Endodermal cell (in vitro differentiated cells): ENCODE data around the gene ZBTB7C. TPM values are rescaled to one million over a fixed set of nuclear protein-coding genes. Genes with fewer than 3 reads are reported as not detected.
A peak's percentile ranks its signal among the peaks of the same experiment; 100 is the strongest.

Experiments
- DNase-seq: peaks from one replicate; pipeline ENCODE4 v3.0.0-alpha.2; 2017
- H3K27ac ChIP-seq: 2 replicates; pipeline ENCODE4 v1.5.1; 2013; ENCODE audit warnings: mild to moderate bottlenecking, low read depth, low read length, moderate library complexity
- H3K27me3 ChIP-seq: 2 replicates; pipeline ENCODE4 v1.6.1; 2013; ENCODE audit warnings: mild to moderate bottlenecking, low read length, moderate library complexity; ENCODE audit not compliant: insufficient read depth, control insufficient read depth, poor library complexity, severe bottlenecking
- H3K36me3 ChIP-seq: 2 replicates; pipeline ENCODE4 v1.7.0; 2013; ENCODE audit warnings: mild to moderate bottlenecking, low read length, moderate library complexity; ENCODE audit not compliant: control insufficient read depth, insufficient read depth
- H3K4me1 ChIP-seq: one replicate; pipeline ENCODE4 v1.7.0; 2013; ENCODE audit warnings: low read length; ENCODE audit not compliant: control insufficient read depth, insufficient read depth
- H3K4me3 ChIP-seq: 2 replicates; pipeline ENCODE4 v1.5.1; 2013; ENCODE audit warnings: mild to moderate bottlenecking, low read length, moderate library complexity
- H3K9ac ChIP-seq: 2 replicates; pipeline ENCODE4 v1.6.1; 2013; ENCODE audit warnings: mild to moderate bottlenecking, low read length, moderate library complexity; ENCODE audit not compliant: poor library complexity, severe bottlenecking; ENCODE audit errors: extremely low read depth
- H3K9me3 ChIP-seq: 2 replicates; pipeline ENCODE4 v1.6.1; 2013; ENCODE audit warnings: mild to moderate bottlenecking, low read length, moderate library complexity; ENCODE audit not compliant: control insufficient read depth
- H3K27ac Mint-ChIP-seq: 2 replicates; pipeline ENCODE4 v1.8.0; 2020; ENCODE audit warnings: mixed read lengths
- H3K27me3 Mint-ChIP-seq: 2 replicates; pipeline ENCODE4 v1.8.0; 2021; ENCODE audit warnings: mild to moderate bottlenecking, mixed read lengths; ENCODE audit not compliant: insufficient read depth
- H3K36me3 Mint-ChIP-seq: 2 replicates; pipeline ENCODE4 v1.8.0; 2020; ENCODE audit warnings: low read depth, mixed read lengths
- H3K4me1 Mint-ChIP-seq: 2 replicates; pipeline ENCODE4 v1.8.0; 2020; ENCODE audit warnings: mixed read lengths
- H3K4me3 Mint-ChIP-seq: 2 replicates; pipeline ENCODE4 v1.8.0; 2020; ENCODE audit warnings: mild to moderate bottlenecking, moderate library complexity, mixed read lengths
- H3K9me3 Mint-ChIP-seq: 2 replicates; pipeline ENCODE4 v1.8.0; 2020; ENCODE audit warnings: mild to moderate bottlenecking, mixed read lengths
- WGBS, 2 experiments: methylation state at CpG; one replicate each; pipeline versions ENCODE4 v1.1.5 to v1.1.7; 2013; ENCODE audit warnings: missing lambda C conversion rate in 2 of 2, mixed read lengths in 1 of 2; ENCODE audit not compliant: insufficient coverage in 1 of 2, insufficient read length in 1 of 2; 5-methylcytosine and 5-hydroxymethylcytosine counted together
- total RNA-seq, 2 donors: library from RNA; stranded (reverse); fragmentation: NEBNext Ultra II Directional in 1 of 2; extraction: Animal tissue kit (Norgen Biotek cat#: 25700) in 1 of 2; gene quantifications; 2 replicates in 1 of 2; 3 replicates in 1 of 2; pipeline ENCODE4 v1.2.1, GENCODE V29; 2021
- TF ChIP-seq, protein P1 (sequence below): fragments of 200-600 bp; sonication (generic); conservative IDR thresholded peaks from 2 replicates; pipeline ENCODE4 v1.5.0; 2021; ENCODE audit warnings: antibody characterized with exemption, mild to moderate bottlenecking

ZBTB7C gene
- total RNA-seq, 2 donors from 2014 or later = 0.31 to 0.62 TPM

DNA sequence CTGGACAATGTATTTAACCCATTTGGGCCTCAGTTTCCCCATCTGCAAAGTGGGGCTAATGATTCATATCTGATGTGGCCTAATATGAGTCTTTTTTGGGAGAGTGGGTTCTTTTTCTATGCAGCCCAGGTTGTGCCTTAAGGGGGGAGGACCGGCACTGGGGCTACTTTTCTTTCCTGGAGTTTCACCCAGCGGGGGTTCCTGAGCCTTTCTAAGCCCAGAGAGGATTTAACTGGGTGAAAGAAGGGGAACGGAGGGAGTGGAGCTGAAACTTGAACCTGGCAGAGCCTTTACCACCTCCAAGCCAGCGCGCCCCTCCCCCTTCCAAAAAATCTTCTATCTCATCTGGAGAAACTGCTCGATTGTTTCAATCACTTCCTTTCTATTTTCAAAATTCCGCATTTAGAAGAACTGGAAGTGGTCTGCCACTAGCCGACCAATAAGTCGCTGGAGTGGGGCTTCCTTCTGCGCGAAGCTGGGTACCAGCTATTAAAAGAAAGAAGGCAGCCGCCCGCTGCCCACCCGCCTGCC lies 273.7 kb downstream of the ZBTB7C start:
- WGBS, 2 experiments = 17 to 24% methylated on average over 5 to 13 of the region's 14 CpGs
- Histone ChIP-seq H3K9me3 (no peaks in the 10 kb centered on the region), H3K9ac (no peak overlapping the region), H3K27ac (no peak overlapping the region), H3K27me3 (peaks cover 77% of the 10 kb centered on the region), H3K36me3 (no peaks in the 10 kb centered on the region), H3K4me1 (no peaks in the 10 kb centered on the region), H3K4me3 (peak overlapping the region; percentile 78)
- Mint-ChIP-seq H3K27ac (no peak overlapping the region), H3K9me3 (no peaks in the 10 kb centered on the region), H3K36me3 (no peaks in the 10 kb centered on the region), H3K4me1 (peaks cover 23% of the 10 kb centered on the region), H3K4me3 (peak overlapping the region; percentile 56), H3K27me3 (peaks cover 66% of the 10 kb centered on the region)
- no peak for DNase-seq
- TF ChIP-seq, protein P1, sequence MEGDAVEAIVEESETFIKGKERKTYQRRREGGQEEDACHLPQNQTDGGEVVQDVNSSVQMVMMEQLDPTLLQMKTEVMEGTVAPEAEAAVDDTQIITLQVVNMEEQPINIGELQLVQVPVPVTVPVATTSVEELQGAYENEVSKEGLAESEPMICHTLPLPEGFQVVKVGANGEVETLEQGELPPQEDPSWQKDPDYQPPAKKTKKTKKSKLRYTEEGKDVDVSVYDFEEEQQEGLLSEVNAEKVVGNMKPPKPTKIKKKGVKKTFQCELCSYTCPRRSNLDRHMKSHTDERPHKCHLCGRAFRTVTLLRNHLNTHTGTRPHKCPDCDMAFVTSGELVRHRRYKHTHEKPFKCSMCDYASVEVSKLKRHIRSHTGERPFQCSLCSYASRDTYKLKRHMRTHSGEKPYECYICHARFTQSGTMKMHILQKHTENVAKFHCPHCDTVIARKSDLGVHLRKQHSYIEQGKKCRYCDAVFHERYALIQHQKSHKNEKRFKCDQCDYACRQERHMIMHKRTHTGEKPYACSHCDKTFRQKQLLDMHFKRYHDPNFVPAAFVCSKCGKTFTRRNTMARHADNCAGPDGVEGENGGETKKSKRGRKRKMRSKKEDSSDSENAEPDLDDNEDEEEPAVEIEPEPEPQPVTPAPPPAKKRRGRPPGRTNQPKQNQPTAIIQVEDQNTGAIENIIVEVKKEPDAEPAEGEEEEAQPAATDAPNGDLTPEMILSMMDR = no peak

DNA sequence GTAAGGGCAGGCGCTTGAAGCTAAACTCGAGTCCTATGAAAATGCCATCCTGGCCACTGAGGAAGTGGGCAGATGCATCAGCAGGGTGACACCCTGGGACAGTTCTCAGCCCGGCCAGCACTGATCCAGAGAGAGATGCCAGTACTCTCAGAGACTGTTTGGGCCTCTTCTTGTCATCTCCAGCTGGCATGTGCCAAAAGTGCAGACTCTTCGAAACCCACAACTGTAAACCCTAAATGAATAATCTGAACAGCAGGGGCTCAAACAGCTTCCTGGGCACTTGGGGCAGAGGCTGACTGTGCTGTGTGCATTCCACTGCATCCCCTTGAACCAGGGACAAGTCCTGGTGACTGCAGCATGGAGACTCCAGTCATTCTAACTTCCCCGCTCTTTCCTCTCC lies 274.6 kb downstream of the ZBTB7C start:
- H3K9me3 Mint-ChIP-seq = no peaks in the 10 kb centered on the region
- WGBS, 2 experiments = 69 to 88% methylated on average over 4 to 5 of the region's 5 CpGs
- peaks cover 23% of the 10 kb centered on the region for H3K4me1 Mint-ChIP-seq
- TF ChIP-seq, protein P1 = no peak
- Histone ChIP-seq H3K4me3 (no peak overlapping the region), H3K36me3 (no peaks in the 10 kb centered on the region), H3K27ac (no peak overlapping the region), H3K27me3 (peaks cover 69% of the 10 kb centered on the region), H3K9me3 (no peaks in the 10 kb centered on the region), H3K4me1 (no peaks in the 10 kb centered on the region), H3K9ac (no peak overlapping the region)
- no peak overlapping the region for H3K27ac Mint-ChIP-seq
- no peak for DNase-seq
- H3K27me3 Mint-ChIP-seq = peaks cover 64% of the 10 kb centered on the region
- H3K4me3 Mint-ChIP-seq = no peak overlapping the region
- H3K36me3 Mint-ChIP-seq = no peaks in the 10 kb centered on the region

DNA sequence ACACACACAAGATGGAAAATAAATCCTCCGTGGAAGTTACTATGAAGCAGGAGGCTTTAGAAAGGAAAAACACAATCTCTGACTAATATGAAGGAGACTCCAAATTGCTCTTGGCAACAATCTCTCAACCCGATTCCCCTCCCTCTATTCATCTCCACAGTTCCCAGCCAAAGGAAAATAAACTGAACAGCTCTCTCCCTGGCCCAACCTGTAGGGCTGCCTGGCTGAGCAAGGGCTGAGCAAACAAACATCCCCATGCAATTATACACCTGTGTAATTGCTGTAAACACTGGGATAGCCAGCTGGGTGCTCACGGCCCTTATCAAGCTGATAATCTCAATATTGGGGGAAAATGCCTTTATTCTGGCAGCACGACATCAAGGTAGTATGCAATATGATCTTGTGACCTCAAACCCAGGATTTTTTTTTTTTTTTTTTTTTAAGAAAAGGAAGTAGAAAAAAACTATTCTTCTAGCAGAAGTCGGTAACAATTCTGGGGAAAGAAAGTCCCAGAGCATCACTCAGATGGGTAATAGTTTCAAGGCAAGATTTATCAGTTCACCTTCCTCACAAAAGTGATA lies 275.4 kb downstream of the ZBTB7C start:
- Mint-ChIP-seq H3K9me3 (no peaks in the 10 kb centered on the region), H3K4me3 (no peak overlapping the region), H3K27me3 (peaks cover 58% of the 10 kb centered on the region), H3K4me1 (peaks cover 23% of the 10 kb centered on the region), H3K36me3 (no peaks in the 10 kb centered on the region), H3K27ac (no peak overlapping the region)
- no peaks in the 10 kb centered on the region for H3K4me1 ChIP-seq
- no peak for DNase-seq
- H3K27ac ChIP-seq = no peak overlapping the region
- no peaks in the 10 kb centered on the region for H3K36me3 ChIP-seq
- no peak overlapping the region for H3K4me3 ChIP-seq
- TF ChIP-seq, protein P1 = no peak
- no peak overlapping the region for H3K9ac ChIP-seq
- H3K27me3 ChIP-seq = peaks cover 62% of the 10 kb centered on the region
- no peaks in the 10 kb centered on the region for H3K9me3 ChIP-seq
- WGBS, 2 experiments = 69 to 76% methylated on average over 3 to 4 of the region's 5 CpGs
